Stimulated activated CD4-positive, alpha-beta T cell treated with anti-CD3 and anti-CD28 coated beads, Interleukin-1b, Interleukin-23, amount 100 ng/mL, for 48 hours (primary cell): ENCODE data around the gene NOC4L.

Experiments used
- DNase-seq: peaks from one replicate; pipeline ENCODE4 v3.0.0-alpha.2; 2020

The NOC4L gene

GRCh38 chr12:132158677-132159554, 14.7 kb downstream of the NOC4L start:
- no peak for DNase-seq

- no peak for DNase-seq
Measured at GRCh38 chr12:132159555-132160003, 15.3 kb downstream of the NOC4L start.

GRCh38 chr12:132160016-132160415, 15.8 kb downstream of the NOC4L start:
- no peak for DNase-seq

GRCh38 chr12:132160601-132161035, 16.4 kb downstream of the NOC4L start:
- DNase-seq, result no peak

- no peak for DNase-seq
Measured at GRCh38 chr12:132161036-132161781, 17.0 kb downstream of the NOC4L start.

GRCh38 chr12:132161796-132162507, 17.7 kb downstream of the NOC4L start:
- DNase-seq, result no peak

GRCh38 chr12:132162508-132163031, 18.3 kb downstream of the NOC4L start:
- DNase-seq, result no peak

GRCh38 chr12:132163041-132163910, 19.0 kb downstream of the NOC4L start:
- DNase-seq, result no peak

GRCh38 chr12:132163911-132164288, 19.6 kb downstream of the NOC4L start:
- DNase-seq, result no peak

- DNase-seq, result no peak
Measured at GRCh38 chr12:132164426-132164825, 20.2 kb downstream of the NOC4L start.

- no peak for DNase-seq
Measured at GRCh38 chr12:132165584-132165983, 21.3 kb downstream of the NOC4L start.

- no peak for DNase-seq
Measured at GRCh38 chr12:132166093-132166492, 21.8 kb downstream of the NOC4L start.

- DNase-seq, result no peak
Measured at GRCh38 chr12:132166801-132167591, 22.7 kb downstream of the NOC4L start.

- no peak for DNase-seq
Measured at GRCh38 chr12:132167611-132168310, 23.5 kb downstream of the NOC4L start.

- DNase-seq, result no peak
Measured at GRCh38 chr12:132168311-132169031, 24.2 kb downstream of the NOC4L start.

- no peak for DNase-seq
Measured at GRCh38 chr12:132169376-132169775, 25.1 kb downstream of the NOC4L start.

GRCh38 chr12:132170094-132170636, 25.9 kb downstream of the NOC4L start:
- DNase-seq, result no peak

- DNase-seq, result no peak
Measured at GRCh38 chr12:132170637-132171292, 26.5 kb downstream of the NOC4L start.
